GM12892 (cell line): ENCODE measurements around the gene RBBP5.

Source experiments
- POLR2A ChIP-seq: IDR thresholded peaks from 2 replicates; pipeline ENCODE4 v1.6.1; 2011; ENCODE audit warnings: low read depth, low read length, control low read depth
- POLR2AphosphoS5 ChIP-seq: IDR thresholded peaks from 2 replicates; pipeline ENCODE4 v1.6.1; 2011; ENCODE audit warnings: low read depth, low read length, control low read depth

GRCh38 chr1:205077934-205078311, 43.9 kb downstream of the RBBP5 start:
- TF ChIP-seq POLR2AphosphoS5 (no peak), POLR2A (no peak)
